GM19240 (cell line): Measurements from ENCODE around the gene NFATC1.

Source experiments
- DNase-seq: peaks from one replicate; pipeline ENCODE4 v3.0.0; 2011; ENCODE audit warnings: low spot score; ENCODE audit not compliant: insufficient read length

Gene NFATC1

GRCh38 chr18:79570266-79571201 lies 174.8 kb downstream of the NFATC1 start:
- no peak for DNase-seq

GRCh38 chr18:79571211-79572092 lies 175.7 kb downstream of the NFATC1 start:
- DNase-seq: no peak

- DNase-seq: no peak
Observed at GRCh38 chr18:79572093-79572780, 176.5 kb downstream of the NFATC1 start.

- DNase-seq: no peak
Observed at GRCh38 chr18:79572848-79573451, 177.2 kb downstream of the NFATC1 start.

- no peak for DNase-seq
Observed at GRCh38 chr18:79573921-79574491, 178.3 kb downstream of the NFATC1 start.

GRCh38 chr18:79574938-79575525 lies 179.3 kb downstream of the NFATC1 start:
- DNase-seq: no peak

GRCh38 chr18:79575891-79576685 lies 180.4 kb downstream of the NFATC1 start:
- no peak for DNase-seq

GRCh38 chr18:79576686-79577351 lies 181.1 kb downstream of the NFATC1 start:
- no peak for DNase-seq

GRCh38 chr18:79577451-79578395 lies 182.0 kb downstream of the NFATC1 start:
- DNase-seq: no peak

GRCh38 chr18:79578396-79579260 lies 182.9 kb downstream of the NFATC1 start:
- DNase-seq: no peak
